ENCODE measurements around the gene KRT3. TPM values are rescaled to one million over a fixed set of nuclear protein-coding genes. Genes with fewer than 3 reads are reported as not detected.
"Not testable (repeated sequence)": the region's sequence is repeated elsewhere in the genome, so short reads cannot be mapped to it uniquely, and the experiment has no call there.

Gene KRT3
- polyA plus RNA-seq, 2 donors = 1.9 to 2.4 TPM

- Histone ChIP-seq H3K36me3 (ENCODE audit: control insufficient read depth in 2 of 2, insufficient read depth in 2 of 2, low read length in 1 of 2) (no peaks in the 10 kb centered on the region), H3K27me3 (ENCODE audit: control insufficient read depth in 1 of 2, insufficient read depth in 2 of 2, low read length in 2 of 2) (no peaks in the 10 kb centered on the region), H3K4me3 (ENCODE audit: low read depth in 1 of 2, low read length in 2 of 2) (no peak overlapping the region), H3K4me1 (ENCODE audit: control insufficient read depth in 2 of 2, insufficient read depth in 2 of 2, low read length in 1 of 2) (peaks cover 0 to 3% of the 10 kb centered on the region in 2 donors), H3K27ac (ENCODE audit: low read depth in 2 of 2, low read length in 1 of 2) (peak overlapping the region; percentile 12 to 38), H3K9me3 (ENCODE audit: control insufficient read depth in 2 of 2, insufficient read depth in 1 of 2, low read depth in 1 of 2, low read length in 1 of 2) (no peaks in the 10 kb centered on the region)
- 67 to 73% methylated on average over 5 of the region's 5 CpGs for WGBS, 2 donors
These were observed 3.7 kb upstream of the KRT3 start for GRCh38 chr12:52799505-52800211.

- Histone ChIP-seq H3K36me3 (ENCODE audit: control insufficient read depth in 2 of 2, insufficient read depth in 2 of 2, low read length in 1 of 2) (no peaks in the 10 kb centered on the region), H3K9me3 (ENCODE audit: control insufficient read depth in 2 of 2, insufficient read depth in 1 of 2, low read depth in 1 of 2, low read length in 1 of 2) (no peaks in the 10 kb centered on the region), H3K27ac (ENCODE audit: low read depth in 2 of 2, low read length in 1 of 2) (peak overlapping the region; percentile 12 to 50), H3K4me3 (ENCODE audit: low read depth in 1 of 2, low read length in 2 of 2) (no peak overlapping the region), H3K4me1 (ENCODE audit: control insufficient read depth in 2 of 2, insufficient read depth in 2 of 2, low read length in 1 of 2) (peaks cover 0 to 3% of the 10 kb centered on the region in 2 donors), H3K27me3 (ENCODE audit: control insufficient read depth in 1 of 2, insufficient read depth in 2 of 2, low read length in 2 of 2) (no peaks in the 10 kb centered on the region)
- WGBS, 2 donors = 45 to 48% methylated on average over 7 of the region's 7 CpGs
These were observed 3.0 kb upstream of the KRT3 start for GRCh38 chr12:52798671-52799504.

- no peak overlapping the region for H3K4me3 ChIP-seq (ENCODE audit: low read depth in 1 of 2, low read length in 2 of 2)
- H3K36me3 ChIP-seq (ENCODE audit: control insufficient read depth in 2 of 2, insufficient read depth in 2 of 2, low read length in 1 of 2) = no peaks in the 10 kb centered on the region
- no peak overlapping the region for H3K27ac ChIP-seq (ENCODE audit: low read depth in 2 of 2, low read length in 1 of 2)
- no peaks in the 10 kb centered on the region for H3K9me3 ChIP-seq (ENCODE audit: control insufficient read depth in 2 of 2, insufficient read depth in 1 of 2, low read depth in 1 of 2, low read length in 1 of 2)
- H3K4me1 ChIP-seq (ENCODE audit: control insufficient read depth in 2 of 2, insufficient read depth in 2 of 2, low read length in 1 of 2) = peaks cover 0 to 3% of the 10 kb centered on the region in 2 donors
- WGBS, 2 donors = 87 to 90% methylated on average over 4 of the region's 4 CpGs
- no peaks in the 10 kb centered on the region for H3K27me3 ChIP-seq (ENCODE audit: control insufficient read depth in 1 of 2, insufficient read depth in 2 of 2, low read length in 2 of 2)
These were observed 2.2 kb upstream of the KRT3 start for GRCh38 chr12:52798003-52798670.

GRCh38 chr12:52797529-52797894 is 1.6 kb upstream of the KRT3 start:
- peaks cover 0 to 3% of the 10 kb centered on the region in 2 donors for H3K4me1 ChIP-seq (ENCODE audit: control insufficient read depth in 2 of 2, insufficient read depth in 2 of 2, low read length in 1 of 2)
- no peak overlapping the region for H3K4me3 ChIP-seq (ENCODE audit: low read depth in 1 of 2, low read length in 2 of 2)
- no peaks in the 10 kb centered on the region for H3K36me3 ChIP-seq (ENCODE audit: control insufficient read depth in 2 of 2, insufficient read depth in 2 of 2, low read length in 1 of 2)

GRCh38 chr12:52796839-52797528 is 1.1 kb upstream of the KRT3 start:
- Histone ChIP-seq H3K4me3 (ENCODE audit: low read depth in 1 of 2, low read length in 2 of 2) (no peak overlapping the region), H3K27ac (ENCODE audit: low read depth in 2 of 2, low read length in 1 of 2) (no peak overlapping the region), H3K27me3 (ENCODE audit: control insufficient read depth in 1 of 2, insufficient read depth in 2 of 2, low read length in 2 of 2) (no peaks in the 10 kb centered on the region), H3K4me1 (ENCODE audit: control insufficient read depth in 2 of 2, insufficient read depth in 2 of 2, low read length in 1 of 2) (peaks cover 0 to 3% of the 10 kb centered on the region in 2 donors), H3K9me3 (ENCODE audit: control insufficient read depth in 2 of 2, insufficient read depth in 1 of 2, low read depth in 1 of 2, low read length in 1 of 2) (no peaks in the 10 kb centered on the region), H3K36me3 (ENCODE audit: control insufficient read depth in 2 of 2, insufficient read depth in 2 of 2, low read length in 1 of 2) (no peaks in the 10 kb centered on the region)
- 84 to 90% methylated on average over 3 of the region's 3 CpGs for WGBS, 2 donors

More at GRCh38 chr12:52797529-52797894, 1.6 kb upstream of the KRT3 start:
- no peaks in the 10 kb centered on the region for H3K9me3 ChIP-seq (ENCODE audit: control insufficient read depth in 2 of 2, insufficient read depth in 1 of 2, low read depth in 1 of 2, low read length in 1 of 2)
- no peaks in the 10 kb centered on the region for H3K27me3 ChIP-seq (ENCODE audit: control insufficient read depth in 1 of 2, insufficient read depth in 2 of 2, low read length in 2 of 2)
- H3K27ac ChIP-seq (ENCODE audit: low read depth in 2 of 2, low read length in 1 of 2) = no peak overlapping the region

- H3K27me3 ChIP-seq (ENCODE audit: control insufficient read depth in 1 of 2, insufficient read depth in 2 of 2, low read length in 2 of 2) = no peaks in the 10 kb centered on the region
- peaks cover 0 to 3% of the 10 kb centered on the region in 2 donors for H3K4me1 ChIP-seq (ENCODE audit: control insufficient read depth in 2 of 2, insufficient read depth in 2 of 2, low read length in 1 of 2)
- WGBS, 2 donors = 93 to 96% methylated on average over 3 of the region's 3 CpGs
These were observed 495 bp upstream of the KRT3 start for GRCh38 chr12:52796429-52796794.

GRCh38 chr12:52795332-52795674 is 614 bp downstream of the KRT3 start:
- H3K27ac ChIP-seq (ENCODE audit: low read depth in 2 of 2, low read length in 1 of 2); H3K4me1 ChIP-seq (ENCODE audit: control insufficient read depth in 2 of 2, insufficient read depth in 2 of 2, low read length in 1 of 2); H3K9me3 ChIP-seq (ENCODE audit: control insufficient read depth in 2 of 2, insufficient read depth in 1 of 2, low read depth in 1 of 2, low read length in 1 of 2); H3K36me3 ChIP-seq (ENCODE audit: control insufficient read depth in 2 of 2, insufficient read depth in 2 of 2, low read length in 1 of 2); H3K4me3 ChIP-seq (ENCODE audit: low read depth in 1 of 2, low read length in 2 of 2); H3K27me3 ChIP-seq (ENCODE audit: control insufficient read depth in 1 of 2, insufficient read depth in 2 of 2, low read length in 2 of 2): not testable (repeated sequence)
- 92 to 96% methylated on average over 2 of the region's 2 CpGs for WGBS, 2 donors

More at GRCh38 chr12:52796429-52796794, 495 bp upstream of the KRT3 start:
- H3K36me3 ChIP-seq (ENCODE audit: control insufficient read depth in 2 of 2, insufficient read depth in 2 of 2, low read length in 1 of 2) = no peaks in the 10 kb centered on the region
- H3K4me3 ChIP-seq (ENCODE audit: low read depth in 1 of 2, low read length in 2 of 2) = no peak overlapping the region
- no peak overlapping the region for H3K27ac ChIP-seq (ENCODE audit: low read depth in 2 of 2, low read length in 1 of 2)
- H3K9me3 ChIP-seq (ENCODE audit: control insufficient read depth in 2 of 2, insufficient read depth in 1 of 2, low read depth in 1 of 2, low read length in 1 of 2) = no peaks in the 10 kb centered on the region

GRCh38 chr12:52794479-52795331 is 1.2 kb downstream of the KRT3 start:
- WGBS, 2 donors = 81% methylated on average over 5 of the region's 5 CpGs
- no peak overlapping the region for H3K27ac ChIP-seq (ENCODE audit: low read depth in 2 of 2, low read length in 1 of 2)

More at GRCh38 chr12:52794479-52795331, 1.2 kb downstream of the KRT3 start:
- Histone ChIP-seq H3K9me3 (ENCODE audit: control insufficient read depth in 2 of 2, insufficient read depth in 1 of 2, low read depth in 1 of 2, low read length in 1 of 2) (no peaks in the 10 kb centered on the region), H3K36me3 (ENCODE audit: control insufficient read depth in 2 of 2, insufficient read depth in 2 of 2, low read length in 1 of 2) (no peaks in the 10 kb centered on the region), H3K27me3 (ENCODE audit: control insufficient read depth in 1 of 2, insufficient read depth in 2 of 2, low read length in 2 of 2) (no peaks in the 10 kb centered on the region), H3K4me1 (ENCODE audit: control insufficient read depth in 2 of 2, insufficient read depth in 2 of 2, low read length in 1 of 2) (peaks cover 6 to 7% of the 10 kb centered on the region in 2 donors), H3K4me3 (ENCODE audit: low read depth in 1 of 2, low read length in 2 of 2) (no peak overlapping the region)
